ENCODE data around the gene RAB15.

- TF ChIP-seq, protein P1, sequence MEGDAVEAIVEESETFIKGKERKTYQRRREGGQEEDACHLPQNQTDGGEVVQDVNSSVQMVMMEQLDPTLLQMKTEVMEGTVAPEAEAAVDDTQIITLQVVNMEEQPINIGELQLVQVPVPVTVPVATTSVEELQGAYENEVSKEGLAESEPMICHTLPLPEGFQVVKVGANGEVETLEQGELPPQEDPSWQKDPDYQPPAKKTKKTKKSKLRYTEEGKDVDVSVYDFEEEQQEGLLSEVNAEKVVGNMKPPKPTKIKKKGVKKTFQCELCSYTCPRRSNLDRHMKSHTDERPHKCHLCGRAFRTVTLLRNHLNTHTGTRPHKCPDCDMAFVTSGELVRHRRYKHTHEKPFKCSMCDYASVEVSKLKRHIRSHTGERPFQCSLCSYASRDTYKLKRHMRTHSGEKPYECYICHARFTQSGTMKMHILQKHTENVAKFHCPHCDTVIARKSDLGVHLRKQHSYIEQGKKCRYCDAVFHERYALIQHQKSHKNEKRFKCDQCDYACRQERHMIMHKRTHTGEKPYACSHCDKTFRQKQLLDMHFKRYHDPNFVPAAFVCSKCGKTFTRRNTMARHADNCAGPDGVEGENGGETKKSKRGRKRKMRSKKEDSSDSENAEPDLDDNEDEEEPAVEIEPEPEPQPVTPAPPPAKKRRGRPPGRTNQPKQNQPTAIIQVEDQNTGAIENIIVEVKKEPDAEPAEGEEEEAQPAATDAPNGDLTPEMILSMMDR (IDR thresholded peaks at IDR 0.05) = no peak
- no peak for TF ChIP-seq POLR2AphosphoS5 (IDR thresholded peaks at IDR 0.05)
These were observed 52.5 kb downstream of the RAB15 start for GRCh38 chr14:64919618-64920017.

All from suprapubic skin (tissue), 3 donors.